K562 (cell line): ENCODE results near the gene DUS3L. TPM values are rescaled to one million over a fixed set of nuclear protein-coding genes. Genes with fewer than 3 reads are reported as not detected.
A peak's percentile ranks its signal among the peaks of the same experiment; 100 is the strongest.

Experiments used
- CHD2 ChIP-seq: IDR thresholded peaks from 2 replicates; pipeline ENCODE4 v1.6.1; 2011; ENCODE audit warnings: low read depth, low read length
- GATAD2B ChIP-seq: fragments of 450-650 bp; IDR thresholded peaks from 2 replicates; pipeline ENCODE4 v1.6.1; 2017; ENCODE audit warnings: mild to moderate bottlenecking, borderline replicate concordance
- JUN ChIP-seq, 2 experiments: sonication (generic) in 1 of 2; formaldehyde crosslinking in 1 of 2; IDR thresholded peaks; 2 replicates each; pipeline versions ENCODE4 v1.6.1 to v1.8.0; 2012 to 2022; ENCODE audit warnings: borderline replicate concordance in 2 of 2, mild to moderate bottlenecking in 2 of 2, improper control_type of control experiment in 1 of 2, low read depth in 1 of 2, low read length in 1 of 2, missing genetic modification reagents in 1 of 2
- JUND ChIP-seq, 2 experiments: IDR thresholded peaks; 2 replicates in 1 of 2; 3 replicates in 1 of 2; pipeline ENCODE4 v1.6.1; 2011; ENCODE audit warnings: borderline replicate concordance in 2 of 2, low read depth in 2 of 2, low read length in 2 of 2, improper control_type of control experiment in 1 of 2, missing biosample characterization in 1 of 2, missing genetic modification characterization in 1 of 2, missing genetic modification reagents in 1 of 2
- MED1 ChIP-seq: sonication (generic); formaldehyde crosslinking; IDR thresholded peaks from 2 replicates; pipeline ENCODE4 v1.8.1; 2023; ENCODE audit warnings: missing genetic modification reagents, borderline replicate concordance
- NBN ChIP-seq: fragments of 450-650 bp; IDR thresholded peaks from 2 replicates; pipeline ENCODE4 v1.6.1; 2016; ENCODE audit warnings: low read depth, mild to moderate bottlenecking
- ZNF165 ChIP-seq: fragments of 250-450 bp; sonication (Bioruptor Pico); IDR thresholded peaks from 2 replicates; pipeline ENCODE4 v1.4.0; 2020; ENCODE audit warnings: borderline replicate concordance
- ZNF75A ChIP-seq: fragments of 450-650 bp; formaldehyde crosslinking; IDR thresholded peaks from 2 replicates; pipeline ENCODE4 v1.4.0; 2020; ENCODE audit warnings: mild to moderate bottlenecking
- polyA plus RNA-seq, 8 experiments: library from polyadenylated mRNA; depleted of rRNA in 4 of 8; stranded (reverse) in 5 of 8; unstranded in 3 of 8; fragments of >200 nt; fragmentation: Nextera tagmentation in 2 of 8; fragmentation: Illumina TruSeq in 1 of 8; extraction: Ambion mirVana in 2 of 8; extraction: Trizol in 1 of 8; gene quantifications; 2 replicates each; pipeline versions ENCODE4 v1.2.1 to v1.2.3, GENCODE V29; 2011 to 2014; ENCODE audit warnings: inconsistent platforms in 1 of 8, missing spikeins in 1 of 8
- total RNA-seq, 7 experiments: library from RNA; depleted of rRNA in 6 of 7; stranded (reverse); fragments of >200 nt in 6 of 7; fragmentation: Illumina TruSeq in 2 of 7; extraction: Trizol in 2 of 7; gene quantifications; 2 replicates each; pipeline versions ENCODE4 v1.2.1 to v1.2.3, GENCODE V29; 2011 to 2021; ENCODE audit warnings: low replicate concordance in 1 of 7
- TF ChIP-seq, protein P1 (sequence below), 2 experiments: fragments of 450-650 bp in 1 of 2; sonication (generic) in 1 of 2; formaldehyde crosslinking in 1 of 2; IDR thresholded peaks; 2 replicates each; pipeline versions ENCODE4 v1.7.1 to v1.9.0; 2016 to 2022; ENCODE audit warnings: inconsistent platforms in 1 of 2, mild to moderate bottlenecking in 1 of 2, missing genetic modification reagents in 1 of 2
- TF ChIP-seq, protein P2 (sequence below), 3 experiments: fragments of 200-800 bp in 1 of 3; fragments of 250-450 bp in 1 of 3; fragments of 450-650 bp in 1 of 3; sonication (Bioruptor Pico) in 1 of 3; sonication (Bioruptor generic) in 1 of 3; formaldehyde crosslinking in 1 of 3; IDR thresholded peaks; 2 replicates each; pipeline versions ENCODE4 v1.6.1 to v1.8.0; 2016 to 2022; ENCODE audit warnings: mild to moderate bottlenecking in 2 of 3, missing genetic modification characterization in 2 of 3, missing compliant biosample characterization in 1 of 3, moderate library complexity in 1 of 3

The DUS3L gene
- total and polyA plus RNA-seq, 9 of the 15 experiments (the other 6 are each of a cell fraction or from before 2014, with no cell fraction given), result 1.7 to 102 (median 77.5) TPM

- TF ChIP-seq JUND (IDR thresholded peaks at IDR 0.05; ENCODE audit: borderline replicate concordance, low read depth, low read length) (peak; percentile 98), JUND (tag; IDR thresholded peaks at IDR 0.05; ENCODE audit: borderline replicate concordance, low read depth, low read length) (peak; percentile 93; the same call in 2 of the 3 replicates), ZNF165 (no peak), CHD2 (peak; percentile 100), NBN (peak; percentile 77), MED1 (CRISPR knock-in tag) (0 out of 2 replicates have a peak, but pooled peaks have one; percentile 63), JUN (IDR thresholded peaks at IDR 0.05; ENCODE audit: borderline replicate concordance, low read depth, low read length) (peak; percentile 91), JUN (CRISPR knock-in tag; IDR thresholded peaks at IDR 0.05; ENCODE audit: borderline replicate concordance) (peak; percentile 93; the same call in 1 of the 2 replicates), GATAD2B (0 out of 2 replicates have a peak, but pooled peaks have one; percentile 55), ZNF75A (CRISPR knock-in tag) (0 out of 2 replicates have a peak, but pooled peaks have one; percentile 29)
- TF ChIP-seq, protein P1, sequence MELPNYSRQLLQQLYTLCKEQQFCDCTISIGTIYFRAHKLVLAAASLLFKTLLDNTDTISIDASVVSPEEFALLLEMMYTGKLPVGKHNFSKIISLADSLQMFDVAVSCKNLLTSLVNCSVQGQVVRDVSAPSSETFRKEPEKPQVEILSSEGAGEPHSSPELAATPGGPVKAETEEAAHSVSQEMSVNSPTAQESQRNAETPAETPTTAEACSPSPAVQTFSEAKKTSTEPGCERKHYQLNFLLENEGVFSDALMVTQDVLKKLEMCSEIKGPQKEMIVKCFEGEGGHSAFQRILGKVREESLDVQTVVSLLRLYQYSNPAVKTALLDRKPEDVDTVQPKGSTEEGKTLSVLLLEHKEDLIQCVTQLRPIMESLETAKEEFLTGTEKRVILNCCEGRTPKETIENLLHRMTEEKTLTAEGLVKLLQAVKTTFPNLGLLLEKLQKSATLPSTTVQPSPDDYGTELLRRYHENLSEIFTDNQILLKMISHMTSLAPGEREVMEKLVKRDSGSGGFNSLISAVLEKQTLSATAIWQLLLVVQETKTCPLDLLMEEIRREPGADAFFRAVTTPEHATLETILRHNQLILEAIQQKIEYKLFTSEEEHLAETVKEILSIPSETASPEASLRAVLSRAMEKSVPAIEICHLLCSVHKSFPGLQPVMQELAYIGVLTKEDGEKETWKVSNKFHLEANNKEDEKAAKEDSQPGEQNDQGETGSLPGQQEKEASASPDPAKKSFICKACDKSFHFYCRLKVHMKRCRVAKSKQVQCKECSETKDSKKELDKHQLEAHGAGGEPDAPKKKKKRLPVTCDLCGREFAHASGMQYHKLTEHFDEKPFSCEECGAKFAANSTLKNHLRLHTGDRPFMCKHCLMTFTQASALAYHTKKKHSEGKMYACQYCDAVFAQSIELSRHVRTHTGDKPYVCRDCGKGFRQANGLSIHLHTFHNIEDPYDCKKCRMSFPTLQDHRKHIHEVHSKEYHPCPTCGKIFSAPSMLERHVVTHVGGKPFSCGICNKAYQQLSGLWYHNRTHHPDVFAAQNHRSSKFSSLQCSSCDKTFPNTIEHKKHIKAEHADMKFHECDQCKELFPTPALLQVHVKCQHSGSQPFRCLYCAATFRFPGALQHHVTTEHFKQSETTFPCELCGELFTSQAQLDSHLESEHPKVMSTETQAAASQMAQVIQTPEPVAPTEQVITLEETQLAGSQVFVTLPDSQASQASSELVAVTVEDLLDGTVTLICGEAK (IDR thresholded peaks at IDR 0.05), result peak; percentile 73
- TF ChIP-seq, protein P1 (CRISPR knock-in tag; IDR thresholded peaks at IDR 0.05), result no peak
- TF ChIP-seq, protein P2, sequence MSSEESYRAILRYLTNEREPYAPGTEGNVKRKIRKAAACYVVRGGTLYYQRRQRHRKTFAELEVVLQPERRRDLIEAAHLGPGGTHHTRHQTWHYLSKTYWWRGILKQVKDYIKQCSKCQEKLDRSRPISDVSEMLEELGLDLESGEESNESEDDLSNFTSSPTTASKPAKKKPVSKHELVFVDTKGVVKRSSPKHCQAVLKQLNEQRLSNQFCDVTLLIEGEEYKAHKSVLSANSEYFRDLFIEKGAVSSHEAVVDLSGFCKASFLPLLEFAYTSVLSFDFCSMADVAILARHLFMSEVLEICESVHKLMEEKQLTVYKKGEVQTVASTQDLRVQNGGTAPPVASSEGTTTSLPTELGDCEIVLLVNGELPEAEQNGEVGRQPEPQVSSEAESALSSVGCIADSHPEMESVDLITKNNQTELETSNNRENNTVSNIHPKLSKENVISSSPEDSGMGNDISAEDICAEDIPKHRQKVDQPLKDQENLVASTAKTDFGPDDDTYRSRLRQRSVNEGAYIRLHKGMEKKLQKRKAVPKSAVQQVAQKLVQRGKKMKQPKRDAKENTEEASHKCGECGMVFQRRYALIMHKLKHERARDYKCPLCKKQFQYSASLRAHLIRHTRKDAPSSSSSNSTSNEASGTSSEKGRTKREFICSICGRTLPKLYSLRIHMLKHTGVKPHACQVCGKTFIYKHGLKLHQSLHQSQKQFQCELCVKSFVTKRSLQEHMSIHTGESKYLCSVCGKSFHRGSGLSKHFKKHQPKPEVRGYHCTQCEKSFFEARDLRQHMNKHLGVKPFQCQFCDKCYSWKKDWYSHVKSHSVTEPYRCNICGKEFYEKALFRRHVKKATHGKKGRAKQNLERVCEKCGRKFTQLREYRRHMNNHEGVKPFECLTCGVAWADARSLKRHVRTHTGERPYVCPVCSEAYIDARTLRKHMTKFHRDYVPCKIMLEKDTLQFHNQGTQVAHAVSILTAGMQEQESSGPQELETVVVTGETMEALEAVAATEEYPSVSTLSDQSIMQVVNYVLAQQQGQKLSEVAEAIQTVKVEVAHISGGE (CRISPR knock-in tag; IDR thresholded peaks at IDR 0.05), result peak in 1 of 3 experiments; percentile 77; a peak in 2 of 6 replicates
These were observed 37.1 kb upstream of the DUS3L start (continued) for GRCh38 chr19:5827891-5828660.
